Keratinocyte (primary cell): ENCODE data around the gene CHSY1. TPM values are rescaled to one million over a fixed set of nuclear protein-coding genes. Genes with fewer than 3 reads are reported as not detected.
A peak's percentile ranks its signal among the peaks of the same experiment; 100 is the strongest.

Experiments
- DNase-seq: peaks from one replicate; pipeline ENCODE4 v3.0.0-alpha.2; 2011; ENCODE audit warnings: low read depth, missing footprints, low spot score
- FAIRE-seq: peaks from 2 replicates; lab custom pipeline; 2011; peaks lifted over from hg19 to GRCh38; lab: Jason Lieb, UNC
- H2AFZ ChIP-seq: 2 replicates; pipeline ENCODE4 v1.6.0; 2012; ENCODE audit warnings: low read length, control low read depth, inconsistent platforms; ENCODE audit not compliant: control insufficient read depth
- H3K27ac ChIP-seq: 2 replicates; pipeline ENCODE4 v1.5.1; 2011; ENCODE audit warnings: low read length; ENCODE audit not compliant: control insufficient read depth, insufficient read depth
- H3K27me3 ChIP-seq: 3 replicates; pipeline ENCODE4 v1.6.0; 2011; ENCODE audit warnings: low read length; ENCODE audit not compliant: control insufficient read depth, insufficient read depth; ENCODE audit errors: extremely low read depth
- H3K36me3 ChIP-seq, 2 experiments: 2 replicates in 1 of 2; 3 replicates in 1 of 2; pipeline ENCODE4 v1.5.1; 2011; ENCODE audit warnings: low read length in 2 of 2, mild to moderate bottlenecking in 1 of 2; ENCODE audit not compliant: control insufficient read depth in 2 of 2, insufficient read depth in 2 of 2; ENCODE audit errors: extremely low read depth in 1 of 2
- H3K4me1 ChIP-seq: 3 replicates; pipeline ENCODE4 v1.5.1; 2011; ENCODE audit warnings: low read length; ENCODE audit not compliant: control insufficient read depth, insufficient read depth; ENCODE audit errors: extremely low read depth
- H3K4me2 ChIP-seq: 3 replicates; pipeline ENCODE4 v1.6.0; 2011; ENCODE audit warnings: low read depth, low read length; ENCODE audit not compliant: control insufficient read depth, insufficient read depth; ENCODE audit errors: extremely low read depth
- H3K4me3 ChIP-seq, 3 experiments: fragments of 200-600 bp in 1 of 3; sonication (generic) in 1 of 3; 2 replicates in 2 of 3; 3 replicates in 1 of 3; pipeline ENCODE4 v1.5.1; 2011 to 2016; ENCODE audit warnings: low read length in 3 of 3, mild to moderate bottlenecking in 3 of 3, control low read depth in 2 of 3, inconsistent platforms in 1 of 3, low read depth in 1 of 3, mixed read lengths in 1 of 3, mixed run types in 1 of 3, moderate library complexity in 1 of 3; ENCODE audit not compliant: control insufficient read depth in 2 of 3, insufficient read depth in 2 of 3; ENCODE audit errors: extremely low read depth in 1 of 3
- H3K79me2 ChIP-seq: 2 replicates; pipeline ENCODE4 v1.6.0; 2012; ENCODE audit warnings: low read length; ENCODE audit not compliant: control insufficient read depth, insufficient read depth
- H3K9ac ChIP-seq: 3 replicates; pipeline ENCODE4 v1.6.0; 2011; ENCODE audit warnings: low read length; ENCODE audit not compliant: control insufficient read depth, insufficient read depth; ENCODE audit errors: extremely low read depth
- H3K9me1 ChIP-seq: 3 replicates; pipeline ENCODE4 v1.6.0; 2011; ENCODE audit warnings: low read length; ENCODE audit not compliant: control insufficient read depth, insufficient read depth; ENCODE audit errors: extremely low read depth
- H3K9me3 ChIP-seq: 2 replicates; pipeline ENCODE4 v1.5.1; 2012; ENCODE audit warnings: low read depth, low read length; ENCODE audit not compliant: control insufficient read depth
- H4K20me1 ChIP-seq: 3 replicates; pipeline ENCODE4 v1.6.0; 2011; ENCODE audit warnings: low read length; ENCODE audit not compliant: control insufficient read depth, insufficient read depth; ENCODE audit errors: extremely low read depth
- CTCF ChIP-seq, 3 experiments: IDR thresholded peaks in 1 of 3; conservative IDR thresholded peaks in 1 of 3; optimal IDR thresholded peaks in 1 of 3; 2 replicates in 2 of 3; 3 replicates in 1 of 3; pipeline versions ENCODE3 to v1.5.1; 2011; ENCODE audit warnings: low read length in 3 of 3, mild to moderate bottlenecking in 3 of 3, moderate library complexity in 2 of 3, control low read depth in 1 of 3, inconsistent platforms in 1 of 3; ENCODE audit not compliant: insufficient read depth in 2 of 3; ENCODE audit errors: extremely low read depth in 1 of 3
- EZH2 ChIP-seq: IDR thresholded peaks from one replicate; pipeline ENCODE4 v1.6.1; 2012; ENCODE audit warnings: inconsistent platforms, mild to moderate bottlenecking, low read length, moderate library complexity
- dilution Hi-C: fragments of 300-500 bp; cut with MboI; formaldehyde crosslinking; loops from one replicate; pipeline ENCODE4 v1.7.0; 2020; ENCODE audit warnings: low sequenced_read_pairs; ENCODE audit not compliant: extremely low pct_ligation_motif_present
- polyA plus RNA-seq, 5 experiments: library from polyadenylated mRNA; depleted of rRNA in 3 of 5; stranded (reverse) in 3 of 5; stranded (forward) in 1 of 5; unstranded in 1 of 5; fragments of >200 nt; gene quantifications; 1 replicate in 1 of 5; 2 replicates in 3 of 5; 3 replicates in 1 of 5; pipeline versions ENCODE4 v1.2.1 to v1.2.3, GENCODE V29; 2011 to 2012; ENCODE audit warnings: missing spikeins in 2 of 5, low read depth in 1 of 5, low replicate concordance in 1 of 5

Gene CHSY1
- polyA plus RNA-seq, 1 donor (not counting 4 experiments of a cell fraction or from before 2014, with no cell fraction given), result 27.0 TPM

GRCh38 chr15:101277038-101277822, 25.4 kb upstream of the CHSY1 start, which contains the start of gene SELENOS:
Gene SELENOS (minus strand): TSS chr15:101277485. CDS start chr15:101277417, 68 bp downstream.
- Histone ChIP-seq H3K79me2 (peaks cover 31% of the 10 kb centered on the region), H3K27me3 (no peaks in the 10 kb centered on the region), H3K27ac (peak within 1 kb of the TSS; percentile 80), H3K4me3 (peak within 1 kb of the TSS; percentile 67 to 88 (median 85)), H3K4me2 (peak within 1 kb of the TSS; percentile 79), H3K36me3 (peaks cover 28 to 36% of the 10 kb centered on the region in 2 experiments), H3K9me3 (no peaks in the 10 kb centered on the region), H3K9ac (peak within 1 kb of the TSS; percentile 93), H3K9me1 (no peaks in the 10 kb centered on the region), H2AFZ (peak within 1 kb of the TSS; percentile 39), H3K4me1 (peaks cover 5% of the 10 kb centered on the region), H4K20me1 (peaks cover 4% of the 10 kb centered on the region)
- dilution Hi-C loops, result no loop called here
- TF ChIP-seq EZH2 (no peak), CTCF (optimal IDR thresholded peaks at IDR 0.05 in 1 of 3, IDR thresholded peaks at IDR 0.05 in 1 of 3, conservative IDR thresholded peaks at IDR 0.05 in 1 of 3; ENCODE audit: extremely low read depth in 1 of 3, insufficient read depth in 2 of 3, low read length in 3 of 3) (no peak)
- FAIRE-seq (no peak), DNase-seq (no peak)

GRCh38 chr15:101276501-101277037, 24.7 kb upstream of the CHSY1 start:
- Histone ChIP-seq H3K4me1 (peaks cover 5% of the 10 kb centered on the region), H2AFZ (peak overlapping the region; percentile 32), H3K9ac (peak overlapping the region; percentile 93), H3K4me2 (peak overlapping the region; percentile 72), H3K79me2 (peaks cover 31% of the 10 kb centered on the region), H3K36me3 (peaks cover 29 to 33% of the 10 kb centered on the region in 2 experiments), H3K27me3 (no peaks in the 10 kb centered on the region), H4K20me1 (peaks cover 4% of the 10 kb centered on the region), H3K27ac (peak overlapping the region; percentile 80), H3K9me3 (no peaks in the 10 kb centered on the region), H3K9me1 (no peaks in the 10 kb centered on the region), H3K4me3 (peak overlapping the region; percentile 67 to 88 (median 85))
- DNase-seq (no peak), FAIRE-seq (no peak)
- dilution Hi-C loops, result no loop called here
- TF ChIP-seq EZH2, result no peak
- peak in 2 of 3 experiments; percentile 29 to 39 for TF ChIP-seq CTCF (optimal IDR thresholded peaks at IDR 0.05 in 1 of 3, IDR thresholded peaks at IDR 0.05 in 1 of 3, conservative IDR thresholded peaks at IDR 0.05 in 1 of 3; ENCODE audit: extremely low read depth in 1 of 3, insufficient read depth in 2 of 3, low read length in 3 of 3)
